GM18858 (cell line): ENCODE results near the gene BEND3.
"Not testable (repeated sequence)": the region's sequence is repeated elsewhere in the genome, so short reads cannot be mapped to it uniquely, and the experiment has no call there.

Experiments used
- ATAC-seq: cut with Tn5 transposase; IDR thresholded peaks from one replicate; pipeline ENCODE4 v1.9.1; 2021; ENCODE audit not compliant: unreplicated experiment

Gene BEND3

GRCh38 chr6:107121964-107122495, 6.7 kb upstream of the BEND3 start:
- ATAC-seq: no peak

DNA sequence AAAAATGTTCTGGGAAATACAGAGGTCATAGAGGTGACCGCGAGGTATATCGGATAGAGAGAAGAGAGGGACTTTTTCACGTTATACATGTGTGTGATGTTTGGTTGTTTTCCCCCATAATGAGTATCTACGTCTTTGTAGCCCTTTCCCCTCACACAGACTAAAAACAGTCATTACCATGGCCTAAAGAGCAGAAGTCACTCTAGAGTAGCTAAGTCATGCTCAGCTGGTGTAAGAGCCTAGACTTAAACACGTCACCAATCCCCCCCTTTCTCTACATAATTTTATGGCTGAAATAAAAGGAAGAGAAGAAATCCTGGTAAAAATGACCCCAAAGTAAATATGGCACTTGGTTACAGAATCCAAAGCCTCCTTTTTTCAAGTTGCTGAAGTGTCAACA, 6.0 kb upstream of the BEND3 start:
- ATAC-seq: no peak

- ATAC-seq: no peak
These were observed 5.1 kb upstream of the BEND3 start for GRCh38 chr6:107120404-107120803.

DNA sequence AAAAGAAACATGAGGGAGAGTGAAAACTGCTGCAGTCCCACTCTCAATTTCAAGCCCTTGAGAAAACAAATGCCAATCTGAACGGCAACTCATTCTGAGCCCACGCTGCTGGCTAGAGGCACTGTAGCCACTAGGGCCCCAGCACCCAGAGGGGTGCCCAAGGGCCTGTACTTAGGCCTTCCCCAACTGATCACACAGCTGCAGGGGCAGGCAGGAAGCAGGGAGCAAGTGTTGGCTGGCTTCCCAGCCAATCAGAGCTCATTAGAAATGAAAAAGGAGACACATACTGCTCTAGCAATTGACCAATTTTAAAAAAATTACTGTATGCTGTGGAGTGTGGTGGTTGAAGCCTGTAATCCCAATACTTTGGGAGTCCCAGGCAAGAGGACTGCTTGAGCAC, 3.7 kb upstream of the BEND3 start:
- no peak for ATAC-seq

GRCh38 chr6:107118540-107118939, 3.2 kb upstream of the BEND3 start:
- not testable (repeated sequence) for ATAC-seq

DNA sequence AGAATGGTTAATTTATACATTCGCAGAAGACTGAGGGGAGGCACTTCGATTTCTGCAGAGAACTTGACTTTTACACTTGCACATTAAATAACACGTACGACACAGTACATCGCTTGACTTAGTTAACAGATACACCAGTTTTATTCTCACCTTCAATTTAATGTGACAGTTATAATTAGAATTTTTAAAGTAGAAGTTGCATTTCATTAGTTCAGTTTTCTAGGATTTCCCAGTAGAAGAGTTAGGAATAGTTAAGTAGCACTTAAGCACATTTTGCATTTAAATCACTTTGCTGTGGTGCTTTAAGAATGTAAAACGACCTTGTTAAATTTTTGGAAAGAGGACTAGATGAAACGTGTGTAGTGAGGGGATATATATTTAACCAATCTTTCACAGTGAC, 1.6 kb upstream of the BEND3 start:
- ATAC-seq: no peak

- no peak for ATAC-seq
These were observed 1.1 kb upstream of the BEND3 start for GRCh38 chr6:107116328-107116892.

GRCh38 chr6:107115695-107116327, 496 bp upstream of the BEND3 start:
- no peak for ATAC-seq

GRCh38 chr6:107114213-107114925, 946 bp downstream of the BEND3 start:
- ATAC-seq: peak; percentile 50

GRCh38 chr6:107110200-107110599, 5.1 kb downstream of the BEND3 start:
- ATAC-seq: no peak

DNA sequence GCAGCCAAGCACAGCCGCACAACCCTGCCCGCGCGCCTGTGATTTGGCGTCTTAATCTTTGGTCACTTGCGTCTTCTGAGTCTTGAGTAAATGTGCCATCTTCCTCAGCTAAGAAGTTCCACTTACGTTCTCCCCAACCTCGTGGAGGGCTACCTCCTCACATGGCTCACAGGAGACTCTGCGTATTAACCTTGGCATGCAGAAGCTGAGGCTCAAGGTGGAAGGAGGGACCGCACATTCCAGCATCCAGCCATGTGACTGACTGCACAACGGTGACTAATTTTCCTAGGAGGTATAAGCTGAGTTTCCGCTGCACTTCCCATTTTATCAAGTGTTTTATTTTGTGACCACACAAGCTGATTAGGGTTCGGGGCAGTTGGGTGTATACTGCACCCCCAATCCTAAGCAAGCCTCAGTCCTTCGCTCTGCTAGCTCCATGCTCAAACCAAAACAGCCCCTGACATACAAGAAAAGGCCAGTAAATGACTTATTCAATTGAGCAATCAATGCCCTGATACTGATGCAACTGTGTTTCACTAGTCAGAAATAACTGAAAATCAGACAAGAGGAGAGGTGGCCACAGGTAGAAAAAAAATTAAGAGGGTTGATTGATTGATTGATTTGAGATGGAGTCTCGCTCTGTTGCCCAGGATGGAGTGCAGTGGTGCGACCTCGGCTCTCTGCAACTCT, 7.0 kb downstream of the BEND3 start:
- no peak for ATAC-seq

DNA sequence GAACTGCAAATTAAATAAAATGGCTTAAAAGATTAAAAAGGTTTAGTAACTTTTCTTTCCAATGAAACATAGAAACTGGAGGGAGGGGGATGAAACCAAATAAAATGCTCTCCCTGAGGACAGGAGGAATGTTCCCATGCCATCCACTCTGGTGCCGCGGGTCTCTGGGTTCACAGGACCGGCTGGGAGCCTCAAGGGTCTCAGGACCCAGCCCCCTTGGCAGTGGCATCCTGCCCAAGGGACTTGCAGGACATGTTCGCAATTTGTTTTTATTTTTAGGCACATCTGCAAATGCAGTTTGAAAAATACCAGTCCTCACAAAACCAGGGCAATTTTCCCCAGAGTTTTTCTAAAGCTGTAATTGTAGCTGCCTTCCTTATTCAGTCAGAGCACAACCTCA, 7.5 kb downstream of the BEND3 start:
- ATAC-seq: no peak

DNA sequence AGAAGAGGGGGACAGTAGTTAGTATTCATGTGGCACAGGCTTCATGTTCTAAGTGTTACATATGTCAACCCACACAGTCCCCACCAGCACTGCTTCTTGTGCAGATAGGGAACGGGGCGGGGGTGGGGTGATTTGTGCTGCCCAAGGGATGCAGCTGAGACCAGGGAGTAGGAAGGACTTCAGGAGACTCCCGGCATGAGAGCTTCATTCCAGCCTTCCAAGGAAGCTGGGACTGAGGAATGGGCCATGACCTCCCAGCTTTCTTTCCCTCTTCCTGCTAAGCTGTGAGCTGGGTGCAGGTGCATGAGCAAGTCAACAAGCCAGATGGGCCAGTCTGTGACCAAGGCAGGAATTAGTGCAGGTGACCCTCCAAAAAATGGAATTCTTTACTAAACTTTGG, 9.2 kb downstream of the BEND3 start:
- ATAC-seq: no peak

- ATAC-seq: no peak
These were observed 9.7 kb downstream of the BEND3 start for GRCh38 chr6:107105511-107106116.

GRCh38 chr6:107103082-107103481, 12.2 kb downstream of the BEND3 start:
- ATAC-seq: no peak

GRCh38 chr6:107102414-107102805, 12.9 kb downstream of the BEND3 start:
- ATAC-seq: no peak

DNA sequence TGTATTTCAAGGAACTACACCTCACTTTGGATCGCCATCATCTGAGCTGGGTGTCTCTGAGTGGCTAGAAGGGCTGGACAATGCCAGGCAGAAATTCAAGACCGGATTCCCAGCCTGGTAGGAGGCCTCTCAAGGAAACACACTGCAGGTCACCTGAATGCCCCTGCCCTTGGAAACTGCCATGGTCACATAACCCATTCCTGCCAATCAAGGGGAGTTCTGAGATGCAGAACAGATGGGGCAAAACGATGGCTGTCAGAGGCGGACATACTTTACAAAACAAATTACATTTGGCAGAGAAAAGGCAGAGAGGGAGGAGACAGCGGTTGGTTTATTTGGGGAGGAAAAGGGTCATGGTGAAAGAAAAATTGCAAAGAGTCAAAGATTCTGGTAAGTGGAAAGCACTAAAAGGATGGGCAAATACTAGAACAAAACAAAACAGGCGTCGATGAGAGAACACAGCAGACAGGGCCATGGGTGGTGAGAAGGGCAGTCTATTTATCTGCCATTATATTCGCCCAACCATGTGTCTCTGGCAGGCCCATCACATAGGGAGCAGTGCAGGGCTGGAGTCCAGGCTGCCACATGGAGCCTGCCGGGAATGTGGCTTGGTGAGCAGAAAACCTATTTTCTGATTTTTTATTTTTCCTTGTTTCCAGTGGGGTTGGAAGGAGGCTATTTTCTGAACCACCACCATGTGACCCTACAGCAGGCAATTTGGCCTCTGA, 13.5 kb downstream of the BEND3 start:
- ATAC-seq: no peak

DNA sequence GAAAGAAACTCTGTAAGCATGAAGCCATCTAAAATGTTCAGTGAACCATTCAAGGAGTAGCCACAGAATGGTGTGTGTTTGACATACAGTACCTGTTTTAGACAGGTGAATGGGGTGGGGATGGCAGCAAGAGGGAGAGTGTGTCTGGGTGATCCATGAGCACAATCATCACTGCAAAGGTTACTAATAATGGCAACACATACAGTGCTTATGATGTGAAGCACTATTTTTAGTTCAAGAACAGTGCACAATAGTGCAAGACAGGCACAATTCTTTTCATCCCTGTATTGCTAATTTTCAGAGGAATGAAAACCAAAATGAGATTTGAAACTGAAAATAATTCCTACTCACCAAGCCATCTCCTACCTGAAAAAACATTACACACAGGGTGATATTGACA, 14.1 kb downstream of the BEND3 start:
- ATAC-seq: no peak

DNA sequence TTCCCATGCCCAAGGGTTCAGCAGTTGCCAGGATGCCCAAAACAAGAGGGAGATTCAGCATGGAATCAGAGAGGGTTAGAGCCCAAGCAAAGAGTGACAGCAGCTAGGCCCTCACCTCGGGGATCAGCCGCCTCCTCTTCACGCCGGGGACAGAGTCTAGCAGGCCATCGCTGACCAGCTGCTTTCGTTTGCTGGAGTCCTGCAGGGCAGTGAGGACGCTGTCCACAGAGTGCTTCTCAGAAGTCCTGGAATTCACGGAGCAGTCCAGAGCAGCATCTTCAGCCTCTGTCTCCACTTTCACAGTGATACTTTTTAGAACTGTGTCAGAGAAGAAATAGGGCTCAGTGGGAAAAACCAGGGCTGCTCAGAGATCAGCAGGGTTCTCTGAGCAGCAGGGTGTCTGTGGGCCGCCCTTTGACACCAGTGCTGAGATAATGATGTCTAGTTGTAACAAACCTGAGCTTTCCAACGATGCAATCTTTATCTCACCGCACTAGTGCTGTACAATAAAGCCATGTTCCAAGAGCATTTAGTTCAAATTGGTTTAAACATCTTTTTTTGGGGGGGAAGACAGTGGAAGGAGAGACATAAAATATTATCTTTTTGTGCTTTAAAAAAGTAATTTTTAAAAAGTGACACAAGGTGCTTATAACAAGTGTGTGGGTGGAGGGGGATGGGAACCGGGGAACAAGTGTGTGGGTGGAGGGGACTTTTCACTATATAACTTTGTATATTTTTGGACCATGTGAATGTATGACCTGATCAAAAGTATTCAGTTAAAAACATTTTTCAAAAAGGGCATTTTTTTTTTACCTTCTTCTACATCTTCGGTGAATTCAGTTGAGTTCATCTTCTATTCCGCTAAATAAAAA, 16.6 kb downstream of the BEND3 start:
- ATAC-seq: no peak

DNA sequence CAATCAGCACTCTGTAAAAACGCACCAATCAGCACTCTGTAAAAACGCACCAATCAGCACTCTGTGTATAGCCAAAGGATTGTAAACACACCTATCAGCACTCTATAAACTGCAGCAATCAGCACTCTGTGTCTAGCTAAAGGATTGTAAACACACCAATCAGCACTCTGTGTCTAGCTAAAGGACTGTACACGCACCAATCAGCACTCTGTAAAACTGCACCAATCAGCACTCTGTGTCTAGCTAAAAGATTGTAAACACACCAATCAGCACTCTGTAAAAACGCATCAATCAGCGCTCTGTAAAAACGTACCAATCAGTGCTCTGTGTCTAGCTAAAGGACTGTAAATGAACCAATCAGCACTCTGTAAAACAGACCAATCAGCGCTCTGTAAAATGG, 30.9 kb downstream of the BEND3 start:
- not testable (repeated sequence) for ATAC-seq
